Osteoblast (primary cell): ENCODE data around the gene HLA-G. TPM values are rescaled to one million over a fixed set of nuclear protein-coding genes. Genes with fewer than 3 reads are reported as not detected.

Experiments
- DNase-seq: peaks from one replicate; pipeline ENCODE4 v3.0.0; 2011; ENCODE audit warnings: low spot score, mixed read lengths; ENCODE audit not compliant: insufficient read length; ENCODE audit errors: missing footprints
- H2AFZ ChIP-seq: 2 replicates; pipeline ENCODE4 v1.6.0; 2011; ENCODE audit warnings: mild to moderate bottlenecking, low read length
- H3K27ac ChIP-seq: 2 replicates; pipeline ENCODE4 v1.5.1; 2011; ENCODE audit warnings: mild to moderate bottlenecking, low read depth, low read length, moderate library complexity
- H3K27me3 ChIP-seq: 2 replicates; pipeline ENCODE4 v1.6.0; 2012; ENCODE audit warnings: mild to moderate bottlenecking, control low read depth, inconsistent platforms, low read length, moderate library complexity; ENCODE audit not compliant: insufficient read depth
- H3K36me3 ChIP-seq: 2 replicates; pipeline ENCODE4 v1.5.1; 2011; ENCODE audit warnings: mild to moderate bottlenecking, low read length, control low read depth, moderate library complexity; ENCODE audit not compliant: insufficient read depth
- H3K4me1 ChIP-seq: 2 replicates; pipeline ENCODE4 v1.5.1; 2011; ENCODE audit warnings: mild to moderate bottlenecking, low read length, control low read depth, moderate library complexity; ENCODE audit not compliant: insufficient read depth
- H3K4me2 ChIP-seq: 2 replicates; pipeline ENCODE4 v1.6.0; 2011; ENCODE audit warnings: mild to moderate bottlenecking, low read length; ENCODE audit not compliant: insufficient read depth
- H3K4me3 ChIP-seq: fragments of 200-600 bp; sonication (generic); 3 replicates; pipeline ENCODE4 v1.5.1; 2012; ENCODE audit warnings: mild to moderate bottlenecking, low read length, inconsistent platforms; ENCODE audit not compliant: insufficient read depth
- H3K79me2 ChIP-seq: 2 replicates; pipeline ENCODE4 v1.6.0; 2012; ENCODE audit warnings: mild to moderate bottlenecking, low read length, control low read depth, inconsistent platforms; ENCODE audit not compliant: insufficient read depth
- H3K9me3 ChIP-seq: 2 replicates; pipeline ENCODE4 v1.5.1; 2011; ENCODE audit warnings: low read depth, low read length, control low read depth
- H4K20me1 ChIP-seq: 2 replicates; pipeline ENCODE4 v1.6.0; 2012; ENCODE audit warnings: mild to moderate bottlenecking, low read length, control low read depth; ENCODE audit not compliant: insufficient read depth
- CTCF ChIP-seq: IDR thresholded peaks from 2 replicates; pipeline ENCODE4 v1.5.1; 2011; ENCODE audit warnings: mild to moderate bottlenecking, low read depth, low read length, moderate library complexity; ENCODE audit errors: extremely low read depth
- total RNA-seq: library from RNA; depleted of rRNA; stranded (reverse); fragments of >200 nt; gene quantifications from 2 replicates; pipeline ENCODE4 v1.2.3, GENCODE V29; 2012

HLA-G gene
- total RNA-seq, 1 donor: not detected

GRCh38 chr6:29811377-29811776, 16.2 kb upstream of the HLA-G start:
- no peaks in the 10 kb centered on the region for H3K4me1 ChIP-seq

GRCh38 chr6:29813066-29813465, 14.6 kb upstream of the HLA-G start:
- Histone ChIP-seq H3K36me3 (no peaks in the 10 kb centered on the region), H2AFZ (no peak overlapping the region), H3K27me3 (peaks cover 2% of the 10 kb centered on the region), H3K9me3 (no peaks in the 10 kb centered on the region), H3K4me1 (no peaks in the 10 kb centered on the region), H3K4me2 (no peak overlapping the region), H3K27ac (no peak overlapping the region), H3K79me2 (no peaks in the 10 kb centered on the region), H3K4me3 (no peak overlapping the region), H4K20me1 (no peaks in the 10 kb centered on the region)
- DNase-seq: no peak
- TF ChIP-seq CTCF: no peak

More at GRCh38 chr6:29811377-29811776, 16.2 kb upstream of the HLA-G start:
- Histone ChIP-seq H3K79me2 (no peaks in the 10 kb centered on the region), H3K4me2 (no peak overlapping the region), H4K20me1 (no peaks in the 10 kb centered on the region), H3K4me3 (no peak overlapping the region), H3K36me3 (no peaks in the 10 kb centered on the region), H3K27me3 (peaks cover 10% of the 10 kb centered on the region), H3K9me3 (no peaks in the 10 kb centered on the region), H3K27ac (no peak overlapping the region), H2AFZ (no peak overlapping the region)
- no peak for TF ChIP-seq CTCF
- DNase-seq: no peak

- H3K27me3 ChIP-seq: no peaks in the 10 kb centered on the region
- no peak overlapping the region for H3K27ac ChIP-seq
- no peaks in the 10 kb centered on the region for H3K4me1 ChIP-seq
- H2AFZ ChIP-seq: peak overlapping the region; percentile 70
- no peak overlapping the region for H3K4me3 ChIP-seq
- H4K20me1 ChIP-seq: no peaks in the 10 kb centered on the region
- TF ChIP-seq CTCF: no peak
- no peaks in the 10 kb centered on the region for H3K79me2 ChIP-seq
- no peak for DNase-seq
- H3K4me2 ChIP-seq: no peak overlapping the region
- no peaks in the 10 kb centered on the region for H3K9me3 ChIP-seq
- no peaks in the 10 kb centered on the region for H3K36me3 ChIP-seq
These were observed 13.8 kb upstream of the HLA-G start for GRCh38 chr6:29813809-29814208.

GRCh38 chr6:29814379-29815117, 13.1 kb upstream of the HLA-G start:
- Histone ChIP-seq H3K4me1 (no peaks in the 10 kb centered on the region), H3K27me3 (peaks cover 2% of the 10 kb centered on the region)

More at GRCh38 chr6:29814379-29815117, 13.1 kb upstream of the HLA-G start:
- Histone ChIP-seq H3K36me3 (no peaks in the 10 kb centered on the region), H3K79me2 (no peaks in the 10 kb centered on the region), H3K4me2 (no peak overlapping the region), H2AFZ (peak overlapping the region; percentile 70), H3K27ac (no peak overlapping the region), H3K9me3 (no peaks in the 10 kb centered on the region), H3K4me3 (no peak overlapping the region), H4K20me1 (no peaks in the 10 kb centered on the region)
- DNase-seq: no peak
- no peak for TF ChIP-seq CTCF
